ENCODE results near the gene PSMB8.

- TF ChIP-seq CTCF (IDR thresholded peaks at IDR 0.05; ENCODE audit: low read depth, low read length), result no peak
- no peak for TF ChIP-seq EZH2phosphoT487 (IDR thresholded peaks at IDR 0.05; ENCODE audit: low read depth)
Observed at GRCh38 chr6:32815996-32816395, 27.9 kb downstream of the PSMB8 start.

All from OCI-LY3 (cell line).